ENCODE results near the gene SYT9.
A peak's percentile ranks its signal among the peaks of the same experiment; 100 is the strongest.

Gene SYT9

DNA sequence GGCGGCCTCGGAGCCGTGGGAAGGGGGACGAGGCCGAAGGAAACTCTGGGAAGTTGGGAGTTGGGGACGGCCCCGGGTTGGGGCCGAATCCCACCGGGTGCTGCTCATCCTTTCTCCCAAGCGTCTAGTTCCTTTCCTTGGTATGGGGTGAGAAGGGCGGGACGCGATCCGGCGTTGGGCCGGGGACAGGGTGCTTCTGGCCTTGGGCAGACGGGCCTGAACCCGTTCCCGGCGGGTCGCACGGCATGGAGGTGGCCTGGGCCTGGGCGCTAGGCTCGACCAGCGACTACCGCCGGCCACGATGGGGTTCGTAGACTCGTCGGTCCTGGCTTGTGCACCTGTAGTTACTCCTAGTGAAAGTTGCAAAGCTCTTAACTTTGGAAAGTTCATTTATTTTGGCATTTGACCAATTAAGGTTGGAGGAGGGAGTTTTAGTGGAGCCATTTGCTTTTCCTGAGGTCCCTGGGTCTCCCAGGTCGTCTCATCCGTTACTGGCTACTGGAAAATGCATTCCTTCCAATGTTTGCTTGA, 1.0 kb downstream of the SYT9 start:
- H4K8ac ChIP-seq (ENCODE audit: low read depth, low read length) = no peak overlapping the region
- H3K4me1 ChIP-seq (ENCODE audit: control insufficient read depth, low read depth, low read length) = no peaks in the 10 kb centered on the region
- H4K5ac ChIP-seq (ENCODE audit: low read length) = no peak overlapping the region
- H3K36me3 ChIP-seq (ENCODE audit: control insufficient read depth, insufficient read depth, low read length) = no peaks in the 10 kb centered on the region
- no peaks in the 10 kb centered on the region for H3K79me2 ChIP-seq (ENCODE audit: control insufficient read depth, insufficient read depth, low read length)
- WGBS (ENCODE audit: extremely low coverage, insufficient coverage, low lambda C conversion rate) = no CpG with 5 or more reads among the region's 33 CpGs
- H3K79me1 ChIP-seq (ENCODE audit: low read length) = no peaks in the 10 kb centered on the region
- peak overlapping the region; percentile 25 for H3K4me3 ChIP-seq (ENCODE audit: low read length)
- H2BK120ac ChIP-seq (ENCODE audit: low read depth, low read length) = no peak overlapping the region
- peak overlapping the region; percentile 42 for H3K56ac ChIP-seq (ENCODE audit: low read length)
- no peak overlapping the region for H3K27ac ChIP-seq (ENCODE audit: low read depth, low read length)
- peaks cover 12% of the 10 kb centered on the region for H3K27me3 ChIP-seq (ENCODE audit: insufficient read depth, low read length, poor library complexity)
- H2BK15ac ChIP-seq (replicated peaks; ENCODE audit: low read depth) = no peak overlapping the region
- H3K18ac ChIP-seq (ENCODE audit: low read length) = no peak overlapping the region
- DNase-seq = no peak
- H2AK5ac ChIP-seq (ENCODE audit: low read length) = no peak overlapping the region
- H3K4ac ChIP-seq (ENCODE audit: low read depth, low read length) = no peak overlapping the region
- peak overlapping the region; percentile 83 for H3K4me2 ChIP-seq (ENCODE audit: low read length)
- no peak overlapping the region for H2BK5ac ChIP-seq (ENCODE audit: low read length)
- no peak overlapping the region for H3K23ac ChIP-seq (ENCODE audit: low read length)
- peak overlapping the region; percentile 40 for H3K9ac ChIP-seq (ENCODE audit: low read length)

DNA sequence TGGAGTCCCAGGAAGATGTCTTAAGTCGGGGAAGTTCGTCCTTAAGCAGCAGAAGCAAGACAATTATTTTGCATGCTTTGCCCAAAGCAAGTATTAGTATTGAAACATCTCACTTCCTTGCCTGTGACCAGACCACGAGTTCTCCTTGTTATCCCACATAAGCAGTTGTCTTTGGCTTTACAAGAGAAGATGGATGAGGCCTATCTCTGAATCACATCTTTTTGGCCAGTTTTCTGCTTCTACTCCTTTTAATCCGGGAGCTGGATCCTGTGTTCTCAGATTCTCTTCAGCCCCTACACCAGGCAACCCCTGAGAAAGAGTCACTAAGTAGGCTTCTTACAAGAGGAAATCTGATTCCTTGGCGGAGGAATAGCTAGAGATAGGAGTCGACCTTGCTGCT, 2.1 kb downstream of the SYT9 start:
- Histone ChIP-seq H3K4me2 (ENCODE audit: low read length) (no peak overlapping the region), H3K79me1 (ENCODE audit: low read length) (no peaks in the 10 kb centered on the region), H2BK15ac (replicated peaks; ENCODE audit: low read depth) (no peak overlapping the region), H2AK5ac (ENCODE audit: low read length) (no peak overlapping the region), H3K4me1 (ENCODE audit: control insufficient read depth, low read depth, low read length) (no peaks in the 10 kb centered on the region), H3K9ac (ENCODE audit: low read length) (no peak overlapping the region), H2BK120ac (ENCODE audit: low read depth, low read length) (no peak overlapping the region), H4K8ac (ENCODE audit: low read depth, low read length) (no peak overlapping the region), H2BK5ac (ENCODE audit: low read length) (no peak overlapping the region), H3K79me2 (ENCODE audit: control insufficient read depth, insufficient read depth, low read length) (no peaks in the 10 kb centered on the region), H3K23ac (ENCODE audit: low read length) (no peak overlapping the region), H4K5ac (ENCODE audit: low read length) (no peak overlapping the region), H3K18ac (ENCODE audit: low read length) (no peak overlapping the region), H3K27me3 (ENCODE audit: insufficient read depth, low read length, poor library complexity) (peaks cover 12% of the 10 kb centered on the region), H3K4ac (ENCODE audit: low read depth, low read length) (no peak overlapping the region), H3K56ac (ENCODE audit: low read length) (no peak overlapping the region), H3K27ac (ENCODE audit: low read depth, low read length) (no peak overlapping the region), H3K36me3 (ENCODE audit: control insufficient read depth, insufficient read depth, low read length) (no peaks in the 10 kb centered on the region), H3K4me3 (ENCODE audit: low read length) (no peak overlapping the region)
- WGBS (ENCODE audit: extremely low coverage, insufficient coverage, low lambda C conversion rate) = no CpG with 5 or more reads among the region's 6 CpGs
- DNase-seq = no peak

DNA sequence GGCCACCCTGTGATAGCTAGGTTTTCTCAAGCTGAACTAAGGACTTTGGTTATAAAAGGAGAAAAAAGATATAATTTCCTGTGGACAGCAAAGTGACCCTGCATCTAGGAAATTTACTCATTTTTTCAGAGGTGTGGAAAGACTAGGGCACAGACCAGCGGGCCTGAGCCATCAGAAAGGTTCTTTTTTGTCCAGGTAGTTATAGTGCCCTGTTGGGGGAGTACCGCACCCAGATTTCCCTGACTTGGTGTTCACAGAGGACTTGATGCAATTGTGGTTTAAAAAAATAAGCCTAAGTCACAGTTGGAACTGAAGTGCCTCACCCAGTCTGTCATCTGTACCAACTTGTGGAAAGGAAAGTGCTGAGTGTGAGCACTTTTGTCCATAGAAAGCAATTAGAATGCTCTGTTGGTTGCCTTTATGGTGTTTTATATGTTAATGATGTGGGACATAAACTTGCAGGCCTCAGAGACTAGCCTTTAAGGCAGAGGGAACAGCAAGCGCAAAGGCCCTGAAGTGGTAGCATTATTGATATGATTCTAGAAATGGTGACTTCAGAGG, 3.1 kb downstream of the SYT9 start:
- H3K79me1 ChIP-seq (ENCODE audit: low read length) = no peaks in the 10 kb centered on the region
- H3K9ac ChIP-seq (ENCODE audit: low read length) = no peak overlapping the region
- H2BK15ac ChIP-seq (replicated peaks; ENCODE audit: low read depth) = no peak overlapping the region
- no CpG with 5 or more reads among the region's 3 CpGs for WGBS (ENCODE audit: extremely low coverage, insufficient coverage, low lambda C conversion rate)
- no peaks in the 10 kb centered on the region for H3K79me2 ChIP-seq (ENCODE audit: control insufficient read depth, insufficient read depth, low read length)
- no peak overlapping the region for H2BK5ac ChIP-seq (ENCODE audit: low read length)
- H3K18ac ChIP-seq (ENCODE audit: low read length) = no peak overlapping the region
- no peak overlapping the region for H3K4me3 ChIP-seq (ENCODE audit: low read length)
- no peak overlapping the region for H3K23ac ChIP-seq (ENCODE audit: low read length)
- no peak overlapping the region for H4K8ac ChIP-seq (ENCODE audit: low read depth, low read length)
- H3K4ac ChIP-seq (ENCODE audit: low read depth, low read length) = no peak overlapping the region
- H3K27me3 ChIP-seq (ENCODE audit: insufficient read depth, low read length, poor library complexity) = peaks cover 12% of the 10 kb centered on the region
- H3K27ac ChIP-seq (ENCODE audit: low read depth, low read length) = no peak overlapping the region
- no peaks in the 10 kb centered on the region for H3K36me3 ChIP-seq (ENCODE audit: control insufficient read depth, insufficient read depth, low read length)
- H2BK120ac ChIP-seq (ENCODE audit: low read depth, low read length) = no peak overlapping the region
- H3K4me2 ChIP-seq (ENCODE audit: low read length) = no peak overlapping the region
- H3K56ac ChIP-seq (ENCODE audit: low read length) = no peak overlapping the region
- H2AK5ac ChIP-seq (ENCODE audit: low read length) = no peak overlapping the region
- H4K5ac ChIP-seq (ENCODE audit: low read length) = no peak overlapping the region
- H3K4me1 ChIP-seq (ENCODE audit: control insufficient read depth, low read depth, low read length) = no peaks in the 10 kb centered on the region
- no peak for DNase-seq

DNA sequence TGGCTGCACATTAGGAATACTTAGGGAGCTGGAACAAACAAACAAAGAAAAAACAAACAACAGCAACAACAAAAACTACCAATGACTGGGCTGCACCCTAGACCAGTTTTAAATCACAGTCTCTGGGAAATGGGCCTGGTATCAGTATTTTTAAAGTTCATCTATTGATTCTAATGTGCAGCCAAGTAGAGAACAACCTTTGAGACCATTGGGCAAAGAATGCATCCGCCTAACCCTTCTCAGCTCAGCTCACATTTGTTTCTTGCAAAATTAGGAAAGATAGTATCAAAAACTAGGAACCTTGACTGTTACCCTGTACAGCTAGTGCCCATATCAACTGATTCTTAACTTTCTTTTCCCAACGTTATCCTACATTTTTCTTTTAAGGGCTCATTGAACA, 5.2 kb downstream of the SYT9 start:
- Histone ChIP-seq H3K23ac (ENCODE audit: low read length) (no peak overlapping the region), H3K56ac (ENCODE audit: low read length) (no peak overlapping the region), H4K8ac (ENCODE audit: low read depth, low read length) (no peak overlapping the region), H3K4ac (ENCODE audit: low read depth, low read length) (no peak overlapping the region), H3K27ac (ENCODE audit: low read depth, low read length) (no peak overlapping the region), H2AK5ac (ENCODE audit: low read length) (no peak overlapping the region), H3K9ac (ENCODE audit: low read length) (no peak overlapping the region), H3K79me1 (ENCODE audit: low read length) (no peaks in the 10 kb centered on the region), H2BK120ac (ENCODE audit: low read depth, low read length) (no peak overlapping the region), H3K79me2 (ENCODE audit: control insufficient read depth, insufficient read depth, low read length) (no peaks in the 10 kb centered on the region), H3K27me3 (ENCODE audit: insufficient read depth, low read length, poor library complexity) (peaks cover 9% of the 10 kb centered on the region), H3K36me3 (ENCODE audit: control insufficient read depth, insufficient read depth, low read length) (no peaks in the 10 kb centered on the region), H2BK15ac (replicated peaks; ENCODE audit: low read depth) (no peak overlapping the region), H3K4me3 (ENCODE audit: low read length) (no peak overlapping the region), H4K5ac (ENCODE audit: low read length) (no peak overlapping the region), H3K4me2 (ENCODE audit: low read length) (no peak overlapping the region), H3K18ac (ENCODE audit: low read length) (no peak overlapping the region), H2BK5ac (ENCODE audit: low read length) (no peak overlapping the region), H3K4me1 (ENCODE audit: control insufficient read depth, low read depth, low read length) (no peaks in the 10 kb centered on the region)
- WGBS (ENCODE audit: extremely low coverage, insufficient coverage, low lambda C conversion rate) = no CpG with 5 or more reads among the region's 2 CpGs
- DNase-seq = no peak

DNA sequence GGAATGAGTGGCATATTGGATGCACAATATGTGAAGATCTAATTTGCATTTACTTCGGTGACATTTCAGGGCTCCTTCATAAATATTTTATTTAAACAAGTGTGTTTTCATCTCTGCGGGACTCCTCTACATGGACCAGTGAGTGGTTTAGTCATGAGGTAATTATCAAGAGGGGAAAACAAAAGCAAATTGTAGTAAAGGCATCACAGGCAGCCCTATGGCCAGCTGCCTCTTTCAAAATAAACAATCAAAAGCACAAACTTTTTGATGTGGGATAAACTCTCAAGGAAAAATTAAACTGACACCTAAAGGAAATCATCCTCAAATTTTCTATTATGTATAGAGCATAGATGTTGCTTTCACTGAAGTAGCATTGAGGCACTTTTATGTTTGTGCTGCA, 6.0 kb downstream of the SYT9 start:
- H4K8ac ChIP-seq (ENCODE audit: low read depth, low read length) = no peak overlapping the region

DNA sequence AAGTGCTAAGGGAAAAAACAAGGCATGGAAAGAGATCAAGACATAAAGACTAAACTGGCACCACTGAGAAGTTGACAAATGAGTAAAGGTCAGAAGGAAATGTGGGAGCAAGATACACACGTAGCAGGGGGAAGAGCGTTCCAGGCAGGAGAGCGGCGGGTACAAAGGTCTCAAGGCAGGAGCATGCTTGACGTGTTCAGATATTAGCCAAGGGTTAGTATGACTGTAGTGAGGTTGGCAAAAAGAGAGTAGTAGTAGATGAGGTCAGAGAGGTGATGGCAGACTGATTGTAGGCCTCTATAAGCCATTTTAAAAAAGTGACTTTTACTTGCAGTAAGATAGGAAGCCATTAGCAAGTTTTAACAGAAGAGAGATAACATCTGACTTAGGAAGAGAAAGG, 9.9 kb downstream of the SYT9 start:
- no peak overlapping the region for H2AK5ac ChIP-seq (ENCODE audit: low read length)
- H3K27me3 ChIP-seq (ENCODE audit: insufficient read depth, low read length, poor library complexity) = no peaks in the 10 kb centered on the region
- no peak overlapping the region for H4K5ac ChIP-seq (ENCODE audit: low read length)
- H3K4me1 ChIP-seq (ENCODE audit: control insufficient read depth, low read depth, low read length) = no peaks in the 10 kb centered on the region
- H2BK15ac ChIP-seq (replicated peaks; ENCODE audit: low read depth) = no peak overlapping the region
- H3K4ac ChIP-seq (ENCODE audit: low read depth, low read length) = no peak overlapping the region
- no peak overlapping the region for H3K9ac ChIP-seq (ENCODE audit: low read length)
- no peak overlapping the region for H3K27ac ChIP-seq (ENCODE audit: low read depth, low read length)
- H3K79me2 ChIP-seq (ENCODE audit: control insufficient read depth, insufficient read depth, low read length) = no peaks in the 10 kb centered on the region
- no peak for DNase-seq
- no peak overlapping the region for H3K4me3 ChIP-seq (ENCODE audit: low read length)
- no peak overlapping the region for H2BK5ac ChIP-seq (ENCODE audit: low read length)
- H3K79me1 ChIP-seq (ENCODE audit: low read length) = no peaks in the 10 kb centered on the region
- no CpG with 5 or more reads among the region's 5 CpGs for WGBS (ENCODE audit: extremely low coverage, insufficient coverage, low lambda C conversion rate)
- H3K36me3 ChIP-seq (ENCODE audit: control insufficient read depth, insufficient read depth, low read length) = no peaks in the 10 kb centered on the region
- no peak overlapping the region for H4K8ac ChIP-seq (ENCODE audit: low read depth, low read length)
- H3K4me2 ChIP-seq (ENCODE audit: low read length) = no peak overlapping the region
- H3K56ac ChIP-seq (ENCODE audit: low read length) = no peak overlapping the region
- no peak overlapping the region for H3K18ac ChIP-seq (ENCODE audit: low read length)
- H3K23ac ChIP-seq (ENCODE audit: low read length) = no peak overlapping the region
- H2BK120ac ChIP-seq (ENCODE audit: low read depth, low read length) = no peak overlapping the region

More for the DNA sequence above, 6.0 kb downstream of the SYT9 start:
- H3K4me3 ChIP-seq (ENCODE audit: low read length) = no peak overlapping the region
- H3K4ac ChIP-seq (ENCODE audit: low read depth, low read length) = no peak overlapping the region
- no peaks in the 10 kb centered on the region for H3K79me2 ChIP-seq (ENCODE audit: control insufficient read depth, insufficient read depth, low read length)
- H3K9ac ChIP-seq (ENCODE audit: low read length) = no peak overlapping the region
- WGBS (ENCODE audit: extremely low coverage, insufficient coverage, low lambda C conversion rate) = no CpG with 5 or more reads among the region's 2 CpGs
- H3K27me3 ChIP-seq (ENCODE audit: insufficient read depth, low read length, poor library complexity) = peaks cover 9% of the 10 kb centered on the region
- no peak overlapping the region for H3K27ac ChIP-seq (ENCODE audit: low read depth, low read length)
- no peak overlapping the region for H2BK5ac ChIP-seq (ENCODE audit: low read length)
- no peak overlapping the region for H2BK120ac ChIP-seq (ENCODE audit: low read depth, low read length)
- no peaks in the 10 kb centered on the region for H3K79me1 ChIP-seq (ENCODE audit: low read length)
- no peak for DNase-seq
- H4K5ac ChIP-seq (ENCODE audit: low read length) = no peak overlapping the region
- H2BK15ac ChIP-seq (replicated peaks; ENCODE audit: low read depth) = no peak overlapping the region
- H3K4me1 ChIP-seq (ENCODE audit: control insufficient read depth, low read depth, low read length) = no peaks in the 10 kb centered on the region
- no peak overlapping the region for H3K23ac ChIP-seq (ENCODE audit: low read length)
- H3K18ac ChIP-seq (ENCODE audit: low read length) = no peak overlapping the region
- H3K4me2 ChIP-seq (ENCODE audit: low read length) = no peak overlapping the region
- H3K56ac ChIP-seq (ENCODE audit: low read length) = no peak overlapping the region
- no peak overlapping the region for H2AK5ac ChIP-seq (ENCODE audit: low read length)
- no peaks in the 10 kb centered on the region for H3K36me3 ChIP-seq (ENCODE audit: control insufficient read depth, insufficient read depth, low read length)
